Left ventricle myocardium inferior (tissue), 1 donor: ENCODE data around the gene PIGN. TPM values are rescaled to one million over a fixed set of nuclear protein-coding genes. Genes with fewer than 3 reads are reported as not detected.

Source experiments
- DNase-seq: peaks from one replicate; pipeline ENCODE4 v3.0.0-alpha.2; 2020
- H3K27ac ChIP-seq: fragments of 200-600 bp; replicated peaks from 2 replicates; pipeline ENCODE4 v1.8.0; 2021
- H3K27me3 ChIP-seq: fragments of 200-600 bp; 2 replicates; pipeline ENCODE4 v1.8.0; 2021; ENCODE audit warnings: low read depth
- H3K36me3 ChIP-seq: fragments of 200-600 bp; 2 replicates; pipeline ENCODE4 v1.8.0; 2021
- H3K4me1 ChIP-seq: fragments of 200-600 bp; 2 replicates; pipeline ENCODE4 v1.8.0; 2021
- H3K4me3 ChIP-seq: fragments of 200-600 bp; 2 replicates; pipeline ENCODE4 v1.8.0; 2021; ENCODE audit warnings: mild to moderate bottlenecking, moderate library complexity
- H3K9me3 ChIP-seq: fragments of 200-600 bp; replicated peaks from 2 replicates; pipeline ENCODE4 v1.8.0; 2021
- intact Hi-C: fragments of 100-400 bp; cut with micrococcal nuclease; formaldehyde crosslinking; loops from one replicate; pipeline ENCODE4 v1.11.0; 2022
- long read RNA-seq: library from polyadenylated mRNA; unstranded; transcript quantifications from one replicate; pipeline ENCODE4 v2.0.0, GENCODE V29; 2021
- total RNA-seq: library from RNA; stranded (reverse); fragmentation: NEBNext Ultra II Directional; extraction: Animal tissue kit (Norgen Biotek cat#: 25700); gene quantifications from one replicate; pipeline ENCODE4 v1.2.1, GENCODE V29; 2021
- TF ChIP-seq, protein P1 (sequence below): fragments of 200-600 bp; IDR thresholded peaks from 2 replicates; pipeline ENCODE4 v1.8.0; 2021; ENCODE audit warnings: antibody characterized with exemption, mild to moderate bottlenecking, borderline replicate concordance
- donor health status: DM: no; HTN: yes; CAD: no; lungs with severe emphysema.

Gene PIGN
- total RNA-seq: 19.7 TPM
- long read RNA-seq, full-length matches to known transcripts: 24 of 37 reads
- long read RNA-seq, partial matches to known transcripts: 4 of 37 reads
- long read RNA-seq, other reads (novel, unspliced or antisense): 9 of 37 reads

GRCh38 chr18:62186774-62187542, at the start of gene PIGN, which contains the start of gene RELCH:
TSS of gene PIGN (minus strand) at chr18:62187056. CDS start at chr18:62161353, 25,703 bp downstream.
TSS of gene RELCH (plus strand) at chr18:62187255. CDS start at chr18:62187506, 251 bp downstream.
- TF ChIP-seq, protein P1, sequence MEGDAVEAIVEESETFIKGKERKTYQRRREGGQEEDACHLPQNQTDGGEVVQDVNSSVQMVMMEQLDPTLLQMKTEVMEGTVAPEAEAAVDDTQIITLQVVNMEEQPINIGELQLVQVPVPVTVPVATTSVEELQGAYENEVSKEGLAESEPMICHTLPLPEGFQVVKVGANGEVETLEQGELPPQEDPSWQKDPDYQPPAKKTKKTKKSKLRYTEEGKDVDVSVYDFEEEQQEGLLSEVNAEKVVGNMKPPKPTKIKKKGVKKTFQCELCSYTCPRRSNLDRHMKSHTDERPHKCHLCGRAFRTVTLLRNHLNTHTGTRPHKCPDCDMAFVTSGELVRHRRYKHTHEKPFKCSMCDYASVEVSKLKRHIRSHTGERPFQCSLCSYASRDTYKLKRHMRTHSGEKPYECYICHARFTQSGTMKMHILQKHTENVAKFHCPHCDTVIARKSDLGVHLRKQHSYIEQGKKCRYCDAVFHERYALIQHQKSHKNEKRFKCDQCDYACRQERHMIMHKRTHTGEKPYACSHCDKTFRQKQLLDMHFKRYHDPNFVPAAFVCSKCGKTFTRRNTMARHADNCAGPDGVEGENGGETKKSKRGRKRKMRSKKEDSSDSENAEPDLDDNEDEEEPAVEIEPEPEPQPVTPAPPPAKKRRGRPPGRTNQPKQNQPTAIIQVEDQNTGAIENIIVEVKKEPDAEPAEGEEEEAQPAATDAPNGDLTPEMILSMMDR: no peak
- peak within 1 kb of the TSS; percentile 98 for H3K4me3 ChIP-seq
- H3K27me3 ChIP-seq: no peaks in the 10 kb centered on the region
- intact Hi-C loops: no loop called here
- peak within 1 kb of the TSS; percentile 90 for H3K27ac ChIP-seq
- DNase-seq: peak; percentile 92
- H3K4me1 ChIP-seq: peaks cover 68% of the 10 kb centered on the region
- no peaks in the 10 kb centered on the region for H3K9me3 ChIP-seq
- no peaks in the 10 kb centered on the region for H3K36me3 ChIP-seq

GRCh38 chr18:62236252-62236651, 49.4 kb upstream of the PIGN start:
- Histone ChIP-seq H3K27ac (no peak overlapping the region), H3K27me3 (no peaks in the 10 kb centered on the region), H3K4me3 (no peak overlapping the region), H3K36me3 (peaks cover 31% of the 10 kb centered on the region), H3K4me1 (no peaks in the 10 kb centered on the region), H3K9me3 (peaks cover 5% of the 10 kb centered on the region)
- no peak for DNase-seq
- intact Hi-C loops: no loop called here
- TF ChIP-seq, protein P1: no peak

- no peak overlapping the region for H3K27ac ChIP-seq
- intact Hi-C loops: no loop called here
- H3K4me1 ChIP-seq: no peaks in the 10 kb centered on the region
- H3K27me3 ChIP-seq: no peaks in the 10 kb centered on the region
- TF ChIP-seq, protein P1: no peak
- peaks cover 89% of the 10 kb centered on the region for H3K36me3 ChIP-seq
- no peak overlapping the region for H3K4me3 ChIP-seq
- no peak for DNase-seq
- peaks cover 10% of the 10 kb centered on the region for H3K9me3 ChIP-seq
These were observed 39.2 kb upstream of the PIGN start for GRCh38 chr18:62226047-62226446.

DNA sequence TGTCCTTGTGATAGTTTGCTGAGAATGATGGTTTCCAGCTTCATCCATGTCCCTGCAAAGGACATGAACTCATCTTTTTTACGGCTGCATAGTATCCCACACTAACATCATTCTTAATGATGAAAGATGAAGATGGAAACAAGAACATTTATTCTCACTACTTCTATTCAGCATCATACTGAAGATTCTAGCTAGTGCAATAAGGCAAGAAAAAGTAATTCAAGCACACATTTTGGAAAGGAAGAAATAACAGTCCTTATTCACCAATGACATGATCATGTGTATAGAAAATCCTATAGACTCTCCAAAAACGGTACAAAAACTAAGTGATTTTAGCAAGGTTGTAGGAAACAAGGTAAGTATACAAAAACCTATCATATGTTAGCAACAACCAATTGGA, 37.4 kb upstream of the PIGN start:
- H3K27ac ChIP-seq: no peak overlapping the region
- intact Hi-C loops: no loop called here
- no peak overlapping the region for H3K4me3 ChIP-seq
- H3K36me3 ChIP-seq: peaks cover 77% of the 10 kb centered on the region
- H3K27me3 ChIP-seq: no peaks in the 10 kb centered on the region
- no peaks in the 10 kb centered on the region for H3K4me1 ChIP-seq
- no peak for DNase-seq
- TF ChIP-seq, protein P1: no peak
- peaks cover 10% of the 10 kb centered on the region for H3K9me3 ChIP-seq

DNA sequence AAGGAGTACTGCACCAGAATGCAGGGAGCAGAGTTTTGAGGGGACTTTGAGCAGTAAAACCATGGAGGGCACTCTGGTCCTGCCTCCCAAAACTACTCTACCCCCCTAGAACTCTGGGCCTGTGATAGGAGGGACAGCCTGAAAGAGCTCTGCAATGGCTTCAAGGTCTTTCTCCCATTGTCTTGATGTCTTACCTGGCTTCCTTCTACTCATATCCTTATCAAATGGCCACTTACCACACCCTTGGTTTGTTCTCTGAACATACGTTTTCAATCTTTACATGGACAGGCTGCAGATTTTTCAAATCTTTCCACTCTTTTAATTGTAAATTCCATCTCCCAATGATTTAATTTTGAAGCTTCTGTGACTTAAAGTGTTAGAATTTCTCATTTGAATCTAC, 27.9 kb upstream of the PIGN start:
- intact Hi-C loops: no loop called here
- Histone ChIP-seq H3K27ac (no peak overlapping the region), H3K27me3 (no peaks in the 10 kb centered on the region), H3K4me3 (no peak overlapping the region), H3K36me3 (peaks cover 20% of the 10 kb centered on the region), H3K4me1 (no peaks in the 10 kb centered on the region), H3K9me3 (no peaks in the 10 kb centered on the region)
- TF ChIP-seq, protein P1: no peak
- no peak for DNase-seq
